ENCODE data around the gene LRMDA. TPM values are rescaled to one million over a fixed set of nuclear protein-coding genes. Genes with fewer than 3 reads are reported as not detected.

The LRMDA gene
- total and polyA plus RNA-seq, 2 of the 8 experiments (the other 6 are each of a cell fraction or from before 2014, with no cell fraction given) = 0.86 to 2.8 TPM

DNA sequence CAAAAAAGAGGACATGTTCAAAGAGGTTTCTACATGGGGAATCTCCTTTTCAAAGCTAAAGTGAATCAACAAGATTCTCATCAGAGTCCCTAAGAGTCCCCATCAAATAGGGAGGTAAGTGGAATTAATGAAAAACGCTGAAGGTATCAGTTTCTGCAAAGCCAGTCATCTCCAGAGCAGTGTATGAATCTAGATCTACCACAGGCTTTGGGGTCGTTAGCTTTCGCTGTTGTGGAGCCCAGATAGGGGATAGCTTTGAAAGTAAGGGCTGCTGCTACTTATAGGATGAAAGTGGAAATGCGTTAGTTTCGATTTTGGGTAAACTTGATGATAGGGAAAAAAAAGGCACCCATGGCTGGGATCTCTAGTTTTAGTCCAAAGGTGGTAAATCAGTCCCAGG is 748.4 kb downstream of the LRMDA start:
- Histone ChIP-seq H2BK12ac (ENCODE audit: low read depth, low read length) (no peak overlapping the region), H2BK15ac (ENCODE audit: low read length) (no peak overlapping the region), H3K79me1 (ENCODE audit: low read depth, low read length) (no peaks in the 10 kb centered on the region), H4K20me1 (replicated peaks in 1 of 2; ENCODE audit: control insufficient read depth in 1 of 2, insufficient read depth in 2 of 2, low read length in 2 of 2) (no peaks in the 10 kb centered on the region), H3K36me3 (ENCODE audit: control insufficient read depth in 2 of 4, insufficient read depth in 4 of 4, low read length in 3 of 4) (no peaks in the 10 kb centered on the region), H2AFZ (ENCODE audit: low read length) (no peak overlapping the region), H3K4me2 (ENCODE audit: insufficient read depth in 1 of 2, low read depth in 2 of 2, low read length in 2 of 2) (no peak overlapping the region), H3K4me1 (replicated peaks in 1 of 4; ENCODE audit: control insufficient read depth in 3 of 4, insufficient read depth in 4 of 4, low read length in 3 of 4) (peaks cover 0 to 5% (median 4%) of the 10 kb centered on the region in 4 experiments; a peak in 4 of 7 replicates), H3K18ac (ENCODE audit: extremely low read depth, low read length) (no peak overlapping the region), H2BK5ac (ENCODE audit: low read depth, low read length) (no peak overlapping the region), H3K23me2 (ENCODE audit: low read depth, low read length) (no peaks in the 10 kb centered on the region), H3K56ac (replicated peaks; ENCODE audit: insufficient read length, low read depth, low read length) (no peak overlapping the region), H4K5ac (ENCODE audit: insufficient read length, low read depth, low read length) (no peak overlapping the region), H4K8ac (ENCODE audit: extremely low read depth, insufficient read depth, low read length) (no peak overlapping the region), H2BK20ac (ENCODE audit: low read length) (no peak overlapping the region), H3K27me3 (replicated peaks in 1 of 4; ENCODE audit: control insufficient read depth in 3 of 4, extremely low read depth in 1 of 4, insufficient read depth in 3 of 4, low read length in 3 of 4) (no peaks in the 10 kb centered on the region), H3K14ac (ENCODE audit: insufficient read length) (no peak overlapping the region), H2BK120ac (replicated peaks; ENCODE audit: low read depth, low read length) (no peak overlapping the region), H3K4me3 (ENCODE audit: extremely low read depth in 1 of 4, insufficient read depth in 2 of 4, low read depth in 3 of 4, low read length in 4 of 4) (no peak overlapping the region), H3K4ac (replicated peaks; ENCODE audit: insufficient read length, low read depth, low read length) (no peak overlapping the region), H4K91ac (replicated peaks; ENCODE audit: insufficient read length, low read length) (no peak overlapping the region), H3K27ac (ENCODE audit: low read depth, low read length) (no peak overlapping the region), H3K79me2 (ENCODE audit: control insufficient read depth in 1 of 2, insufficient read depth in 2 of 2, low read length in 2 of 2) (no peaks in the 10 kb centered on the region), H2AK5ac (ENCODE audit: low read depth, low read length) (no peak overlapping the region), H3K23ac (ENCODE audit: insufficient read length) (no peak overlapping the region), H3K9me3 (ENCODE audit: insufficient read depth in 2 of 2, low read depth in 1 of 2, low read length in 1 of 2) (no peaks in the 10 kb centered on the region), H3K9ac (replicated peaks in 1 of 4; ENCODE audit: extremely low read depth in 1 of 4, low read depth in 3 of 4, low read length in 3 of 4) (no peak overlapping the region)
- DNase-seq (ENCODE audit: low read depth in 1 of 2, low spot score in 2 of 2) = no peak
- FAIRE-seq = no peak
- TF ChIP-seq MAFK (IDR thresholded peaks at IDR 0.05; ENCODE audit: low read depth, low read length) = no peak
- no peak for TF ChIP-seq EGR1 (IDR thresholded peaks at IDR 0.05; ENCODE audit: borderline replicate concordance, low read depth, low read length)
- CTCF ChIA-PET (ENCODE audit: partially characterized antibody) = interaction anchor here (0.9 to 1.7 kb wide), 5 partner anchors 21 to 141 kb away, joined by 3 read pairs; no protein-coding TSS in a partner anchor
- WGBS, 2 experiments (ENCODE audit: extremely low coverage in 1 of 2, insufficient coverage in 1 of 2, insufficient read length in 1 of 2, insufficient replicate concordance in 2 of 2, low coverage in 1 of 2, low lambda C conversion rate in 2 of 2, missing lambda C conversion rate in 1 of 2) = 88% methylated on average over 5 of the region's 5 CpGs; no CpG with 5 or more reads in 1 of the 2 experiments
- POLR2A ChIA-PET (ENCODE audit: partially characterized antibody) = no interaction called here
